Activated CD4-positive, alpha-beta T cell treated with anti-CD3 and anti-CD28 coated beads for 4 hours (primary cell): ENCODE data around the gene NDUFAB1.
"Not testable (repeated sequence)": the region's sequence is repeated elsewhere in the genome, so short reads cannot be mapped to it uniquely, and the experiment has no call there.

Experiments
- DNase-seq, 2 donors: peaks; one replicate each; pipeline ENCODE4 v3.0.0-alpha.2; 2020

Gene NDUFAB1

DNA sequence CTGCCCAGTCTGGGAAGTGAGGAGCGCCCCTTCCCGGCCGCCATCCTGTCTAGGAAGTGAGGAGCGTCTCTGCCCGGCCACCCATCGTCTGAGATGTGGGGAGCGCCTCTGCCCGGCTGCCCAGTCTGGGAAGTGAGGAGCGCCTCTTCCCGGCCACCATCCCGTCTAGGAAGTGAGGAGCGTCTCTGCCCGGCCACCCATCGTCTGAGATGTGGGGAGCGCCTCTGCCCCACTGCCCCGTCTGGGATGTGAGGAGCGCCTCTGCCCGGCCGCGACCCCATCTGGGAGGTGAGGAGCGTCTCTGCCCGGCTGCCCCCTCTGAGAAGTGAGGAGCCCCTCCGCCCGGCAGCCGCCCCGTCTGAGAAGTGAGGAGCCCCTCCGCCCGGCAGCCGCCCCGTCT, 12.8 kb downstream of the NDUFAB1 start:
- not testable (repeated sequence) for DNase-seq

DNA sequence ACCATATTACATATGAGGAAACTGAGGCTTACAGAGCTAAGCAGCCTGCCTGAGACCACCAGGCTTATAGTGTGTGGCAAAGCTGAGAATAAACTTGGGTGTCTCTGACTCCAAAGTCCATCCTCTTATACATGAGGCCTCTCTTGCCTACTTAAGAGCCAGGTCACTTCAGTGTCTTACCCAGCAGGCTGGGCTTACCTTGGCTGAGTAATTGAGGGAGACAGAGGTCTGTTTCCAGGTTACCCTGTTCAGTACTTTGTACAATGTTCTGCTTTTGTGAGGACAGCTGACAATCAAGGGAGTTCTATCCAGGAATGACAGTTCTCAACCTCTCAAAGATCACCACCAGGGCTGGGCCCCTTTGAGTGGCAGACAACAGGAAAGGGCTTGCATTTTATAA, 14.4 kb downstream of the NDUFAB1 start:
- no peak for DNase-seq

DNA sequence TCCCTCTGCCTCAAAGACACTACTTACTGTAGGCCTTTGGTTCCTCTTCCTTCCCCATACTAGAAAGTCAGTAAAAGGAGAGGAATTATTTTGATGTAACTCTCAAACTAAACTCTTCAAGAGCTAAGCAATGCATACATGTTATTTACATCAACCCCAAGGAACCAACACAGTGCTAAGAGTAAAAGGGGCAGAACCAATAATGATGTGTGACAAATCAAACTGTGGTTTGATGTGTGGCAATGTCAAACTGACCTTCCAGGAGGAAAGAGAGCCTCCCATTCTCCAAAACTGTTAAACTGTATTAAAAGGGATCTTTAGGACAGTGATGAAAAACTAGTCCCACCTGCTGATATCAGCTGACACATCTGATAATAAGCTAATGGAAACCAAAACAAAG, 15.7 kb downstream of the NDUFAB1 start:
- DNase-seq = no peak

DNA sequence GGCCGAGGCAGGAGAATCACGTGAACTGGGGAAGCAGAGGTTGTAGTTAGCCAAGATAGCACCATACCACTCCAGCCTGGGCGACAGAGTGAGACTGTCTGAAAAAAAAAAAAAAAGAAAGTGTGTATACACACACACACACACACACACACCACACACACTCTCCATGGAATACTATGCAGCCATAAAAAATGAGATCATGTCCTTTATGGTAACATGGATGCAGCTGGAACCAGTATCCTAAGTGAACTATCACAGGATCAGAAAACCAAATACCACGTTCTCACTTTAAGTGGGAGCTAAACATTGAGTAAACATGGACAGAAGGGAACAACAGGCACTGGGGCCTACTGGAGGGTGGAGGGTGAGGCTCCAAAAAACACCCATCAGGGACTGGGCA, 16.7 kb downstream of the NDUFAB1 start:
- DNase-seq = no peak

DNA sequence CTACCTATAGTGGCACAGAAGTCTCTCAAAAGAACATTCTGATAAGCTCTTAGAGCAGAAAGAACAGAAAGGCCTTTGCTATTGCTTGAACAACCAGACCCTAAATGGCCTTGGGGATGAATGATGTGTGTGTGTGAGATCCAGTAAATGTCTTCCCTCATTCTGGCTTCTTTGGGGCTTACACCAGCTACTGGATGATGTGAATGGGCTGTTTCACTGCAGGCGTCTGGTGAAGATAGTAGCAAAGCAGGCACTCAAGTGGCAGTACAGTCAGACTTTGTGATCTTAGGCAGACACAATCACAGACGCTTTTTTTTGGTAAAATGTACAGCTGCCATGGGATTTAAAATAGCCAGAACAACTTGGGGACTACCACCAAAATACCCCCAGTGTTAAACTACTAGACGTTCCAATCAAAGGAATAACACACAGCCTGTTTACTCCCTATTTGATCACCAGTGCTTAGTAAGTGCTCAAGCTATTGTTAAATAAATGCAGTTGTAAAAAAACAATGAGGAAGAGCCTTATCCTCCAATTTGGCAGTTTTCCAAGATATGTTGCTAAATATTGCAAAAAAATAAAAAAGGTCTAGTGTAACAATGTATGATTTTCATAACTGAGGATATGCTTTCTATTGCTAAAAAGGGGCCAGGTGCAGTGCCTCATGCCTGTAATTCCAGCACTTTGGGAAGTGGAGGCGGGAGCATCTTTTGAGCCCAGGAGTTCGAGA, 17.9 kb downstream of the NDUFAB1 start:
- DNase-seq = no peak

DNA sequence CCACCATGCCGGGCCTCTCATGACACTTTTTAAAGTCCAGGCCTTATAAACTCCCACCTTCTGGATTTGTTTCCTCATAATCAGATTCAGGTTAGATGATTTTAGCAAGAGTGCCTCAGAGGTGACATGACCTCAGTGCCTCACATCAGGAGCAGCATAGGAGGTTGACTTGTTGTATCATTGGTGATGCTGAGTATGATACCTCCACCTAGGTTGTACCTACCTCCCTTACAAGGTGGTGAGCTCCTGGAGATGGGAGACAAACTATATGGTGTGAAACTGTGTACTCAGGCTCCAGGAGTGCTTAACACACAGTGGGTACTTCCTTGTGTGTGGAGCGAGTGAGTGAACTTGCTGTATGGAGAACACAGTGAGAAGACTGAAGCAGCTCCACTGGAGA, 18.6 kb downstream of the NDUFAB1 start:
- no peak for DNase-seq

DNA sequence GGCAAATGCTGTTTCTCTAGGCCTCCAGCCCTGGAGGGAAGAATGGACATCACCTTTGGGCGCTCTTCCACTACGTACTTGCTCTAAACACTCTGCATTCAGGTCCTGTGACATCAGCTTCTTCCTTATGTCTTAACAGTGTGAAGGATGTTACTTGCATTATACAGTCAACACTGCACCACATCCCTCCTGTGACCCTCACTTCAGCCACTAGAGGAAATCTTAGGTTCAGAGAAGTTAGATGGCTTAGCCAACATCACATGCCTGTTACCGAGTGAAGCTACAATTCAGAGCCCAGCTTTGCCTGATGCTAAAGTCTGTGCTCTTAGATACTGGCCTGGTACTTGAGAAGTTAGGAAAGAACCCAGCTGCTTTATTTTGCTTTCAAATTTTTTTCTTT, 20.3 kb downstream of the NDUFAB1 start:
- no peak for DNase-seq

DNA sequence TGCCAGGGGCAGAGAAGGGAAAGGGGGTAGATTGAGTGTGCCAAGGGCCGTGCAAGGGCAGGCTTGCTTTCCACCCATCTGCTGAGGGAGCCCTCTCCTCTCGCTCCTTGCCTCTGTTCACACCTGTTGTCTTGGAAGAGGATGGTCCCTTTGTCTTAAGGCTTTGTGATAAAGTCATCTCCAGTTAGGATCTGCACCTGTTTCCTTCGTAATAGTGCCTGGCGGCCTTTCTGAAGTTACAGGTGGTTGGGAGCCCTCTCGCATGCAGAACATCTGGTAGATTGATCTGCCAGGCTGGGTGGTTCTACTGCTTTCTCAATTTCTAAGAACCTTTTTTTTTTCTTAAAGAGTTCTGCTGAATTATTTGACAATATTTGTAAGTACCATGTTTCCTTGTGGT, 22.3 kb downstream of the NDUFAB1 start:
- no peak for DNase-seq

DNA sequence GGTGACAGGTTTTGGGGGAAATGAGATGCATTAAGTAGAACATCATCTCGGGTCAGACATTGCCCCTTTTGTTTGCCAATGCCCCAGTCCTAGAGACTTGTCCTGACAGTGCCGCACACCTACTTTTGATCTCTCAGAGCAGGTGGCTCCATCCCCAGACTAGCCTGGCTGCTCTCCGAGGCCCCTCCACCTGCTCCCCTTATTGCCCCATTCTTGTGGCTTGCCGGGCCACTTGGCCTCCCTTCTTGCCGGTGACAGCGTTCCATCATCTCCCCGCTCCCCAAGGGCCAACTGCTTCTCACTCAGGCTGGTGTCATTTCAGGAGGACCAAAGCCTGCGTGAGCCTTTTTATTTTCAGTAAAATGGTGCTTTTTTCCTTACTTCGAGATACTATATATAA, 23.7 kb downstream of the NDUFAB1 start:
- DNase-seq = no peak

DNA sequence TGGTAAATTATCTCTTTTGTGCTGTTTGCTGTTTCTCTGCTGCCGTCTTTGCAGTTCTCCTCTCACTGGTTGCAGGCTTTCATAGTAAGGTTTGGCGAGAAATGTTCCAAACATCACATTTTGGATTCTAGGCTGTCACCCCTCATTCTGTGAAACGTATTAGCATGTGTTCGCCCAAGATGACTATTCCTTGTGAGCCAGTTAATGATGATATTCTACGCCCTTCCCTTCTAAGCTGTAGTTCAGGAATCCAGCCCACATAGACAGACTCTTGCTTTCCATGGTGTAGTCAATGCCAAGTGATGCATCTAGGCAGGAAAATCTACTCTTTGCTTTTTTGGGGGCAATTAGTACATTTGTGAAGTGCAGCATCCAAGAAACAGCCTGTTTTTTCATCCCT, 24.2 kb downstream of the NDUFAB1 start:
- no peak for DNase-seq

DNA sequence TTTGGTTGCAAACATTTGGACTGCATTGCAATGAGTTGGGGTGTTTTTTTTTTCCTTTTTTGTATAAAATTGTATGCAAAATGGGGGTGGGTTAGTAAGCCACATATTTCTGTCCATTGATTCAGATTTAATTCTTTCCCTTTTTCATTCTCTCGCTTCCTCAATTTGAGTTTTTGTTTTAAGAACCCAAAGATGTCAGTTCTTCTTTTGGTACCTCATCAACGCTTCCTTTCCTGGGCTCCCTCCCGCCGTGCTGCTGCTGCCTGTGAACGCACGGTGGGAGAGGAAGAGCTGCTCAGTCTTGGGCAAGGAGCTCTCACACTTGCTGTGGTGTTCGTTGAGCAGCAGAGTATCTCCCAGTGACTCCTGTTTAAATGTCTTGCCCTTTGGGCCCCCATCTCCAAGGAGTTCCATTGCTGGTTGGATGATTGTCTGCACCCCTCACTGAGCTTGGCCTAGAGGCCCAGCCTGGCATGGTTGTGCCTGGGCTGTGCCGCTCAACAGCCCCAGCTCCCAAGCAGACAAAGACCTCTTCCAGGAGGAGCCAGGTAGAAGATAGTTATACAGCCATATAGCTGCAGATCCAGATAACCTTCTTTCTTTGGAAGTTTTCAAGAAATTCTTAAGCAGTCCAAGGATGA, 25.0 kb downstream of the NDUFAB1 start:
- DNase-seq = no peak

DNA sequence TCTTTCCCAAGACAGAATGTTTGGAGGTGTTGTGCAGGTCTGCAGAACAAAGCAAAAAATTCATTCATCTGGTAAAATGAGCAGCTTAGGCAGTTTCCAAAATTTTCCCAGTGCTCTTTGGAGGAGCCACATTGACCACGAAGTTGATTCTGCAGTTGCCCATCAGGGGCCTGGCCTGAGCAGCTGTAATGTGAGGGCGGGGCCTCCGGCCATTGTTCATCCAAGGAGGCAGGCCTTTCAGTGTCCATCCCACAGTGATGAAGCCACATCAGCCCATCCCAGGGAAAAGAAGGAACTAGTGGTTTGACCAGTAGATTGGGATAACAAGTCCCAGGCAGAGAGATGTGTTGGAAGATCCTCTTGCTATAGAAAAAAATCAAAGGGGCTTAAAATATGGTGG, 28.5 kb downstream of the NDUFAB1 start:
- DNase-seq = no peak

DNA sequence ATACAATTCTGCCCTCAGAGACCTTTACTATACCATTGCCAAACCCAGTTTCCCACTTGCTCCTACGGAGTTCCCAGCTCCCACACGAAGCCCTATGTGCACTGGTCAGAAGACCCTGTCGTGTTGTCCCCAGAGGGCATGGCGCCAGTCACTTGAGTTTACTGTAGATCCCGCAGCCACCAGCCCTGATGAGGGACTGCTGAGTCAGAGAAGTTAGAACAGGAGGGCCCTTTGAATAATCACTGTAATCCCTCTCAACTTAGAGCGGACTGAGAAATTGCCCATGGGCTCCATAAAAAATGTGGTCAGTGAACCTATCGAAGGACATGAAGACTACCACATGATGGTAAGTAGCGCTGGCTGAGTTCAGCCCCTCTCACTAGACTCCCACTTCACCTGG, 29.4 kb downstream of the NDUFAB1 start:
- DNase-seq = no peak

DNA sequence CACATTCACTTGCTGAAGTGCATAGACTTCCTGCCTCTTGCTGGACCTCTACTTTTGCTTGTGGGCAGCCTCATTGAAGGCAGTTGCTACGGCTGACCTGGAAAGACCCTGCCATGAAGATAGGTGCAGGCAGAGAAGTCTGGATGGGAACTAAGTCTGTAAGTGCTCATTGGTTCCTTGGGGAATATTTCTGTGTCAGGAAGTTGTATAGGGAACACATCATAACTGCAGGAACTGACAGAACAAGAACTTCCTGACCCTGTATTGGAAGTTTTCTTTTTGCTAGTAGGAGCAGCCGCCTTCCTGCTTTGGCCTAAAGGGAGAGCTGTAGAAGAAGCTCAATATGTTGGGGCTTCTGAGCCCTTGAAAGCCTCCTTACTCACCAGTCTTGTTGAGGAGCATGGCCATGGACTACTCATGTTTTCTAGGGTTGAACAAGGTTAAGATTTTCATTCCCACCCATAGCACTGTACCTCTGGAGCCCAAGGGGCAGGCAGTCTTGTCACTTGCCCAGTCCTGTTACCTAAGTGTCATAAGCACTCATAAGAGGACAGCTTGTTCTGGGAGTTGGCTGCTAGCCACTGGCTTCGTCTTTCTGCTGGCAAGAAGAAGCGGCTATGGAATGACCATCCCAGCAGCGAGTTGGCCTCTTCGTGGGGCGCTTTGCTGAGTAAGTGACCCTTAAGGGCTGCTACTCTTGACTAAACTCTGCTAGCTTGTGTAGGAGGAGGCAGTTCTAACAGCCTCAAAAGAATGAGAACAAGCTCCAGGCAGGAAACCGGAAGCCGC, 31.3 kb downstream of the NDUFAB1 start:
- DNase-seq = no peak

DNA sequence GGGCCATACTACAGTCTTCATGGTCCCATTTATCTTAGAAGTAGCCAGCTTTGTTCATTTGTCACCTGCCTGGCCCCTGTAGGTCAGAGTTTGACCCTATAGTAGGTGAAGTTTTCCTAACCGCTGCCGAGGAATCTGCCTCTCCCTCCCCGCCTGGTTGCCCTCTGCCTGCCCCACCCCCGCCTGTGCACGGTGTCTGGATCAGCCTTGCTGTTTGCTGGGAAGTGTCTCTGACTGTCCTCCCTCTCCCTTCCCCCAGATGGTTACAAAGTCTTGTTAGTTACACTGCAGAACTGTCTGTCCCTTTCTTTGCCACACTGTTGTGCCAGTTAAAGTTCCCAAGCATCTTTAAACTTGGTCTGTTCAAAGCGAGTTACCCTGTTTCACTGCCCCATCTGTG, 32.9 kb downstream of the NDUFAB1 start:
- DNase-seq = no peak

DNA sequence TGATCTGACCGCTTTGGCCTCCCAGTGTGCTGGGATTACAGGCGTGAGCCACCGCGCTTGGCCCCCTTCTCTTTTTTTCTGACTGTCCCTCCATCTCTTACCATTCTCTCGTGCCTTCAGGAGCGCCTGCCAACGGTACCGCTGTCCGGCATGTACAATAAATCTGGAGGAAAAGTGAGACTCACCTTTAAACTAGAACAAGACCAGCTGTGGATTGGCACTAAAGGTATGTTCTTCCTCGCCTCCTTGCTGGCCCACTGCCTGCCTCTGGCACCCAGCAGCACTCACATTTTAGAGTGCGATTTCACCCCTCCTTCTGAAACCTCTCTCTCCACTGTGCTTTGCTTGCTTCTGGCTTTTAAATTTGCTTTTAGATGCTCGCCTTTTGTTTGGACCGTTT, 33.6 kb downstream of the NDUFAB1 start:
- DNase-seq = no peak

DNA sequence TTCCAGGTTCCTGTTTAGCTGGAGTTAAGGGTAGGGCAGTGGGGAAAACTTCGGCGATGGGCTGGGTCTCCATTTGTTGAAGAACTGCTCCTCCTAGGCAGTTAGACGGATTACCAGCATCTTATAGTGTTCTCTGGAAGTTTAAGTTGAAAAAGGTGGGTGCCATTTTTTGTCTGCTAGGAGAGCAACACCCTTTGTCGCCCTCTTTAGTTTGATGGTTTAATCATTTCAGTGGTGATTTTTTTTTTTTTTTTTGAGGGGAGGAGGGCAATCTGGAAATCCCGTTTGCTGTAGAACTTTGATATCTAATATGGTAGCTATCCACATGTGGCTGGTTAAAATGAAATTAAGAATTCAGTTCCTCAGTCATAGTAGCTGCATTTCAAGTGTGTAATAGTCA, 34.5 kb downstream of the NDUFAB1 start:
- no peak for DNase-seq

DNA sequence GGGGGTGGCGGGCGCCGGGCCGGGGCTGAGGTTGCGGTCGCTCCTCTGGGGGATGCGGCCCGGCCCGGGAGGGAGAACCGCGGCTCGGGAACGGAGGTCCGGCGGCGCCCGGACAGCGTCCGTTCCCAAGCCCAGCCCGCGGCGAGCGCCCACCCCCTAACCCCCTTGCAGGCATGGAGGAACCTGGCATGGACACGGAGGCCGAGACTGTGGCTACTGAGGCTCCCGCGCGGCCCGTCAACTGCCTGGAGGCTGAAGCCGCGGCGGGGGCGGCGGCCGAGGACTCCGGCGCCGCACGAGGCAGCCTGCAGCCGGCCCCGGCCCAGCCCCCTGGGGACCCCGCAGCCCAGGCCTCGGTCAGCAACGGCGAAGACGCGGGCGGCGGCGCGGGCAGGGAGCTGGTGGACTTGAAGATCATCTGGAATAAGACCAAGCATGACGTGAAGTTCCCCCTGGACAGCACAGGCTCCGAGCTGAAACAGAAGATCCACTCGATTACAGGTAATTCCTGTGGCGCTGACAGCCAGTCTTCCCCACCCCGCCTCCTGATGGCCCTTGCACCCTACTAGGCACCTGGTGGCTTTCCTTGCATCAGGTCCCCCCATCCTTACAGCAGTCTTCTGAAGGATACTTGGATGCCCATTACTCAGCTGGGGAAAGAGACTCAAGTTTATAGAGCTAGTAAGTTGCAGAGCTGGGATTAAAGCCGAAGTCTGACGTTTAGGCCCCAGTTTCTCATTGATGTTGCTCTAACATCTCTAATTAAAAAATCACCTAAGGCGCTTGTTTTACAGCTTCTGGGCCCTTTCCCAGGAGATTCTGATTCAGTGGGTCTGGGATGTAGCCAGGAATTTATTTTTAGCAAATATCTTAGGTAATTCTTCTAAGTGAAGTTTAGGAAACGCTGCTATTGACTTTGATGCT, 38.1 kb downstream of the NDUFAB1 start:
- DNase-seq = peak in 1 of 2 donors; percentile 5

DNA sequence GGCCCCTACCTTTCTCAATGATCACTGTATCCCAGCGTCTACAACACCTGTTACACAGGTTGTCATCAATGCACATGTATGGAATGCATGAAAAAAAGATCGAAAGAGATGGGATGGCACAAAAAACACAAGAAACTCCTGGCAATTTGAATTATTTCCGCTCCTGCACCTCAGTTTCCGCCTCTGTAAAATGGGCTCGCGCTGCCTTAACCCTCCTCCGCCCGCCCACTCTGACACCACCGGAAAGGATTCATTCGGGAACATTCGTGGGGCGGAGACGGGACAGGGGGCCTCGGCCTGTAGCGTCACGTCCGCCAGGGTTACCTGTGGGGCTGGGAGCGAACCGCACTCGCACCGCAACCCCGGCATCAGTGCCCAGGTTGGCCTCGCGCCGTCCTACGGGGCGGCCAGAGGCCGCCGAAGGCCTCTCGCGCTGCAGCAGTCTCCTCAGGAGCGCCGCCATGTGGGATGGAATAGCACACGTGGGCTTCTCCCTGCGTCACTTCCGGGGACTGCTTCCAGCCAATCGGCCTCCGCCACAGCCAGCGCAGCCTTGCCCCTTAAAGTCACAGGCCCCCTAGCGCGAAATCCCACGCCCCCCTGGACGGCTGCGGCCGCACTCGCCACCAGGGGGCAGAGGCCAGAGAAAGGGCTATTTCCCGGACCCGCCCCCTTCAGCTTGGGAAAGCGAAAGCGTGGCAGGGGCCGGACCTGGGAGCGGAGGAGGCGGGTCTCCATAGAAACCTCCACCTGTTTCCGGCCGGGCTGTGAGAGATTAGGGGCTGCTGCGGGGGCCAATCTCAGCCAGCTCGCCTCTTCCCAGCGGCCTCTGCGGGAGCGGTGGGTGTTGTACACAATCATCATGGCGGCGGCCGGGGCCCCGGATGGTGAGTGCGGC, 39.0 kb downstream of the NDUFAB1 start, which contains the start of the genes EARS2 and UBFD1:
Gene EARS2, minus strand, starts transcription at position 470 of the 898 bp plus-strand sequence. Its CDS starts 7 bp downstream, at position 463.
Gene UBFD1, plus strand, starts transcription at position 847 of the 898 bp plus-strand sequence. Its CDS starts 16 bp downstream, at position 863.
- peak; percentile 95 to 96 for DNase-seq

DNA sequence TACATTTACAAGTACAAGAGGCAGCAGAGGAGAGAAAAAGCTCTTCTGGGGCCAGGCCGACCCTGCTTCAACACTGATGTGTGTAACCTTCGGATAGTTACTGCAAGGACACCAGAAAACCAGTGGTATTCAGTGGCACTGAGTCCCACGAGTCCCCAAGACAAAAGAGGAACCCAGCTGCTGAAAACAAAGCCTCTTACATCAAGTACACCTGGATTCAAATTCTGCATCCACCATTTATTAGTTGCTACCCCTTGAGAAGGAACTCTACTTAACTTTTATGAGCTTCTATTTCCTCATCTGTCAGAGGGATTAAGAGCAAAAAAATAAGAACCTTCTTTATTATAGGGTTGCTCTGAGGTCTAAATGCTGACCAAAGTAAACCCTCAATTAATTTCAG, 41.6 kb downstream of the NDUFAB1 start:
- no peak for DNase-seq

DNA sequence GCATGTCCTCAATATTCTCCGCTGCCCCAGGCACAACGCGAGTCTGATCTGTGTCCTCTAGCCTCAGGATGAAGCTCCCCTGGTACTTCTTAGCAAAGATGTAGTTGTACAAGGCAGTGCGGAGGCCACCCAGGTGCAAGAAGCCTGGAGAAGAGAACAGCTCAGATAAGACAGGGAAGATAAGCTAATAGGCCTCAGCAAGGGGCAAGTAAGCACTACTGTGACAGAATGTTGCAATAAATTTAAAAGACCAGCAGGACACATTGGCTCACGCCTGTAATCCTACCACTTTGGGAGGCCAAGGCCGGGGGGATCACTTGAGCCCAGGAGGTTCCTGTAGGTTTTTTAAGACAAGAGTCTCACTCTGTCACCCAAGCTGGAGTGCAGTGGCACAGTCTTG, 44.0 kb downstream of the NDUFAB1 start:
- DNase-seq = no peak

DNA sequence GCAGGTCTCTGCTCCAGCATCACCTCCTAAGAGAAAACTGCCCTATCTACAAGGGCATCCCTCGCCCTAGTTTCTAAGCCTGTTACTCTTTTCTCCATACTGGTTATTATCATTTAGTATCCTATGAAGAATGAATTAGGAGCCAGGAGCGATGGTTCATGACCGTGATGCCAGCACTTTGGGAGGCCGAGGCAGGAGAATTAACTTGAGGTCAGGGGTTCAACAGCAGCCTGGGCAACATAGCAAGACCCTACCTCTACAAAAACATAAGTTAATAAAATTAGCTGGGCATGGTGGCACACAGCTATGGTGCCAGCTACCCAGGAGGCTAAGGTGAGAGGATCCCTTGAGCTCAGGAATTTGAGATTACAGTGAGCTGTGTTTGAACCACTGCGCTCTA, 46.2 kb downstream of the NDUFAB1 start:
- DNase-seq = no peak
